ENCODE results near the gene OR2F1.

Gene OR2F1

DNA sequence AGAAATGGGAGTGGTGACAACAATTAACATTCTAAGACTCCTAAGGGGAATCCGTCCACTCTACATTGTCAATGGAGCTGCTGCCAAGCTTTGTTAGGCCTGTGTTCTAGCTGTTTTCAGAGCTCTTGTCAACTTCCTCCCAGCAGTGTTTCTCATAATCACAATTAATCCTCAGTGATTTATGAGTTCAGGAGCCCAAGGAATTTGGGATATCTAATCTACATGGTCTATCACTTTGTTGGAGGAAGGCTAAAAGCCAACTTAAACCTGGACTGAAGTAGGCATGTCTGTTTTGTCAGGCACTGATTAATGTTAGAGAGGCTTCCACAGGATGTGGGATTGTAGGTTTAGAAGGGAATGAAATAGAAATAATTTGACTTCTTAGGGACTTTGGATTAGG, 29.8 kb upstream of the OR2F1 start:
- no peak overlapping the region for H3K4me3 ChIP-seq (replicated peaks; ENCODE audit: insufficient read depth, low read length)
- TF ChIP-seq, protein P1, sequence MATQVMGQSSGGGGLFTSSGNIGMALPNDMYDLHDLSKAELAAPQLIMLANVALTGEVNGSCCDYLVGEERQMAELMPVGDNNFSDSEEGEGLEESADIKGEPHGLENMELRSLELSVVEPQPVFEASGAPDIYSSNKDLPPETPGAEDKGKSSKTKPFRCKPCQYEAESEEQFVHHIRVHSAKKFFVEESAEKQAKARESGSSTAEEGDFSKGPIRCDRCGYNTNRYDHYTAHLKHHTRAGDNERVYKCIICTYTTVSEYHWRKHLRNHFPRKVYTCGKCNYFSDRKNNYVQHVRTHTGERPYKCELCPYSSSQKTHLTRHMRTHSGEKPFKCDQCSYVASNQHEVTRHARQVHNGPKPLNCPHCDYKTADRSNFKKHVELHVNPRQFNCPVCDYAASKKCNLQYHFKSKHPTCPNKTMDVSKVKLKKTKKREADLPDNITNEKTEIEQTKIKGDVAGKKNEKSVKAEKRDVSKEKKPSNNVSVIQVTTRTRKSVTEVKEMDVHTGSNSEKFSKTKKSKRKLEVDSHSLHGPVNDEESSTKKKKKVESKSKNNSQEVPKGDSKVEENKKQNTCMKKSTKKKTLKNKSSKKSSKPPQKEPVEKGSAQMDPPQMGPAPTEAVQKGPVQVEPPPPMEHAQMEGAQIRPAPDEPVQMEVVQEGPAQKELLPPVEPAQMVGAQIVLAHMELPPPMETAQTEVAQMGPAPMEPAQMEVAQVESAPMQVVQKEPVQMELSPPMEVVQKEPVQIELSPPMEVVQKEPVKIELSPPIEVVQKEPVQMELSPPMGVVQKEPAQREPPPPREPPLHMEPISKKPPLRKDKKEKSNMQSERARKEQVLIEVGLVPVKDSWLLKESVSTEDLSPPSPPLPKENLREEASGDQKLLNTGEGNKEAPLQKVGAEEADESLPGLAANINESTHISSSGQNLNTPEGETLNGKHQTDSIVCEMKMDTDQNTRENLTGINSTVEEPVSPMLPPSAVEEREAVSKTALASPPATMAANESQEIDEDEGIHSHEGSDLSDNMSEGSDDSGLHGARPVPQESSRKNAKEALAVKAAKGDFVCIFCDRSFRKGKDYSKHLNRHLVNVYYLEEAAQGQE (IDR thresholded peaks at IDR 0.05; ENCODE audit: insufficient replicate concordance, low read depth), result no peak
- TF ChIP-seq, protein P2, sequence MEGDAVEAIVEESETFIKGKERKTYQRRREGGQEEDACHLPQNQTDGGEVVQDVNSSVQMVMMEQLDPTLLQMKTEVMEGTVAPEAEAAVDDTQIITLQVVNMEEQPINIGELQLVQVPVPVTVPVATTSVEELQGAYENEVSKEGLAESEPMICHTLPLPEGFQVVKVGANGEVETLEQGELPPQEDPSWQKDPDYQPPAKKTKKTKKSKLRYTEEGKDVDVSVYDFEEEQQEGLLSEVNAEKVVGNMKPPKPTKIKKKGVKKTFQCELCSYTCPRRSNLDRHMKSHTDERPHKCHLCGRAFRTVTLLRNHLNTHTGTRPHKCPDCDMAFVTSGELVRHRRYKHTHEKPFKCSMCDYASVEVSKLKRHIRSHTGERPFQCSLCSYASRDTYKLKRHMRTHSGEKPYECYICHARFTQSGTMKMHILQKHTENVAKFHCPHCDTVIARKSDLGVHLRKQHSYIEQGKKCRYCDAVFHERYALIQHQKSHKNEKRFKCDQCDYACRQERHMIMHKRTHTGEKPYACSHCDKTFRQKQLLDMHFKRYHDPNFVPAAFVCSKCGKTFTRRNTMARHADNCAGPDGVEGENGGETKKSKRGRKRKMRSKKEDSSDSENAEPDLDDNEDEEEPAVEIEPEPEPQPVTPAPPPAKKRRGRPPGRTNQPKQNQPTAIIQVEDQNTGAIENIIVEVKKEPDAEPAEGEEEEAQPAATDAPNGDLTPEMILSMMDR (IDR thresholded peaks at IDR 0.05; ENCODE audit: insufficient read depth, low read length), result no peak
- TF ChIP-seq GABPA (IDR thresholded peaks at IDR 0.05; ENCODE audit: low read depth) (no peak), POLR2AphosphoS5 (IDR thresholded peaks at IDR 0.05; ENCODE audit: low read depth) (no peak), SPI1 (IDR thresholded peaks at IDR 0.05; ENCODE audit: borderline replicate concordance, low read depth) (no peak)
- no peak overlapping the region for H3K27ac ChIP-seq (replicated peaks)
- DNase-seq (ENCODE audit: low read depth in 1 of 2, low spot score in 1 of 2), result no peak
- no peaks in the 10 kb centered on the region for H3K27me3 ChIP-seq (ENCODE audit: insufficient read depth, poor library complexity, severe bottlenecking)

DNA sequence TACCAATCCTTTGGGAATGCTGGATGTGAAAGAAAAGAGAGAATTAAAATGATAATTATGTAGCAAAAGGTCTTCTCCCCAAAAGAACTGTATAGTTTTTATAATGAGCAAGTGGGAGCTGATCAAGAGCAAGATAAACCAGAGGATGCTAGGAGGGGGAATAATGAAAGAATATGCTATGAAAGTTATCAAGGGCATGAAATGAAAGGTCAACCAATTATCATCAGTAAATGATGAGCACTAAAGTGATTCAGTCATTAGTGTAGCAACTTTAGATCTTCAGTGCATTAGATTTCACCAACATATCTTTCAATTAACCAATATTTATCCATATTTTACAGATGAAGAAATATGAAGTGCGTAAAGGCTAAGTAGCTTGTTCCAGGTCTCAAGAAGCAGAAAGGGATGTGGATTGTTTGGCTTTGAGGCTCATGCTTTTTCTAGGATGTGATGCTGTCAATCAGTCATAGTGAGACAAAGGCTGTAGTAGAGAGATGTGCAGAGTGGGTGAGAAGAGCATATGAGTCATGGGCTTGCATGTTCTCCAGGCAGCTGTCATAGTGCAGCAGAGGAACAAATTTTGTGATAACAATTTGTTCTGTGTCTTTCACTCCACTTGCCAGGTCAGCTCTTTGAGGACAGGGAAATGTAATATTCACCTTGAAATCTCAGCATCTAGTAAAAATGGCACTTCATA, 25.3 kb upstream of the OR2F1 start:
- no peak for DNase-seq (ENCODE audit: low read depth in 1 of 2, low spot score in 1 of 2)

DNA sequence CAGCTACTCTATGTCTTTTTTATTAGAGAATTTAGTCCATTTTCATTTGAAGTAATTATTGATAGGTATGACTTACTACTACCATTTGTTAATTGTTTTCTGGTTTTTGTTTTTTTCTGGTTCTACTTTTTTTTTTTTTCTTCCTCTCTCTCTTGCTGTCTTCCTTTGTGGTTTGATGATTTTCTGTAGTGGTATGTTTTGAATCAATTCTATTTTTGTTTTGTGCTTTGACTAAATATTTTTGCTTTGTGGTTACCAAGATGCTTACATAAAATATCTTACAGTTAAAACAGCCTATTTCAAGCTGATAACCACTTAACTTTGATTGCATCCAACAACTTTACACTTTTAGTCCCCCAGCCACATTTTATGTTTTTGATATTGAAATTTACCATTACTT, 22.9 kb upstream of the OR2F1 start:
- Histone ChIP-seq H3K27ac (replicated peaks) (no peak overlapping the region), H3K27me3 (ENCODE audit: insufficient read depth, poor library complexity, severe bottlenecking) (no peaks in the 10 kb centered on the region), H3K4me3 (replicated peaks; ENCODE audit: insufficient read depth, low read length) (no peak overlapping the region)
- TF ChIP-seq, protein P1 (IDR thresholded peaks at IDR 0.05; ENCODE audit: insufficient replicate concordance, low read depth), result no peak
- TF ChIP-seq, protein P2 (IDR thresholded peaks at IDR 0.05; ENCODE audit: insufficient read depth, low read length), result no peak
- TF ChIP-seq POLR2AphosphoS5 (IDR thresholded peaks at IDR 0.05; ENCODE audit: low read depth) (no peak), SPI1 (IDR thresholded peaks at IDR 0.05; ENCODE audit: borderline replicate concordance, low read depth) (no peak), GABPA (IDR thresholded peaks at IDR 0.05; ENCODE audit: low read depth) (no peak)
- DNase-seq (ENCODE audit: low read depth in 1 of 2, low spot score in 1 of 2), result no peak

More for the DNA sequence above, 25.3 kb upstream of the OR2F1 start:
- TF ChIP-seq GABPA (IDR thresholded peaks at IDR 0.05; ENCODE audit: low read depth) (no peak), SPI1 (IDR thresholded peaks at IDR 0.05; ENCODE audit: borderline replicate concordance, low read depth) (no peak), POLR2AphosphoS5 (IDR thresholded peaks at IDR 0.05; ENCODE audit: low read depth) (no peak)
- TF ChIP-seq, protein P1 (IDR thresholded peaks at IDR 0.05; ENCODE audit: insufficient replicate concordance, low read depth), result no peak
- TF ChIP-seq, protein P2 (IDR thresholded peaks at IDR 0.05; ENCODE audit: insufficient read depth, low read length), result no peak
- no peaks in the 10 kb centered on the region for H3K27me3 ChIP-seq (ENCODE audit: insufficient read depth, poor library complexity, severe bottlenecking)
- H3K4me3 ChIP-seq (replicated peaks; ENCODE audit: insufficient read depth, low read length), result no peak overlapping the region
- no peak overlapping the region for H3K27ac ChIP-seq (replicated peaks)

Data from HL-60 (cell line).